CD4-positive, alpha-beta T cell treated with Interleukin-1 beta for 1 hour (primary cell): ENCODE results near the gene RBM39.

Source experiments
- DNase-seq, 2 donors: peaks; one replicate each; pipeline ENCODE4 v3.0.0-alpha.2; 2020 to 2022

RBM39 gene

GRCh38 chr20:35665949-35666288 is 76.1 kb downstream of the RBM39 start:
- DNase-seq, result no peak

- DNase-seq, result peak; percentile 94
Observed at GRCh38 chr20:35664466-35665206, 77.4 kb downstream of the RBM39 start, which contains the start of the genes CPNE1 and RBM12. TSS of gene CPNE1 (minus strand) at chr20:35664900. CDS start at chr20:35632923, 31,977 bp downstream. TSS of gene RBM12 (minus strand) at chr20:35664900. CDS start at chr20:35655322, 9,578 bp downstream.

GRCh38 chr20:35663516-35664465 is 78.3 kb downstream of the RBM39 start:
- peak; percentile 75 to 79 for DNase-seq

- no peak for DNase-seq
Observed at GRCh38 chr20:35662551-35662950, 79.5 kb downstream of the RBM39 start.

- DNase-seq, result no peak
Observed at GRCh38 chr20:35661908-35662307, 80.2 kb downstream of the RBM39 start.

GRCh38 chr20:35661053-35661452 is 81.0 kb downstream of the RBM39 start:
- no peak for DNase-seq

- no peak for DNase-seq
Observed at GRCh38 chr20:35660122-35660937, 81.7 kb downstream of the RBM39 start.

- no peak for DNase-seq
Observed at GRCh38 chr20:35657271-35657670, 84.8 kb downstream of the RBM39 start.

GRCh38 chr20:35654415-35654814 is 87.6 kb downstream of the RBM39 start:
- no peak for DNase-seq

GRCh38 chr20:35653893-35654292 is 88.2 kb downstream of the RBM39 start:
- no peak for DNase-seq
